NCI-H345 treated with DMSO at 0.1 percent for 48 hours (cell line): ENCODE data around the gene BEX5.
"Not testable (repeated sequence)": the region's sequence is repeated elsewhere in the genome, so short reads cannot be mapped to it uniquely, and the experiment has no call there.

ENCODE experiments used
- DNase-seq: peaks from one replicate; lab custom pipeline; 2025; ENCODE audit not compliant: unreplicated experiment; lab: John Stamatoyannopoulos, UW

BEX5 gene

GRCh38 chrX:102155806-102156179, at the start of gene BEX5:
TSS of gene BEX5 (minus strand) at chrX:102155977. CDS start at chrX:102154265, 1,712 bp downstream.
- no peak for DNase-seq

GRCh38 chrX:102185967-102186720, 30.4 kb upstream of the BEX5 start:
- DNase-seq: no peak

- no peak for DNase-seq
Measured at GRCh38 chrX:102154900-102155805, 624 bp downstream of the BEX5 start.

DNA sequence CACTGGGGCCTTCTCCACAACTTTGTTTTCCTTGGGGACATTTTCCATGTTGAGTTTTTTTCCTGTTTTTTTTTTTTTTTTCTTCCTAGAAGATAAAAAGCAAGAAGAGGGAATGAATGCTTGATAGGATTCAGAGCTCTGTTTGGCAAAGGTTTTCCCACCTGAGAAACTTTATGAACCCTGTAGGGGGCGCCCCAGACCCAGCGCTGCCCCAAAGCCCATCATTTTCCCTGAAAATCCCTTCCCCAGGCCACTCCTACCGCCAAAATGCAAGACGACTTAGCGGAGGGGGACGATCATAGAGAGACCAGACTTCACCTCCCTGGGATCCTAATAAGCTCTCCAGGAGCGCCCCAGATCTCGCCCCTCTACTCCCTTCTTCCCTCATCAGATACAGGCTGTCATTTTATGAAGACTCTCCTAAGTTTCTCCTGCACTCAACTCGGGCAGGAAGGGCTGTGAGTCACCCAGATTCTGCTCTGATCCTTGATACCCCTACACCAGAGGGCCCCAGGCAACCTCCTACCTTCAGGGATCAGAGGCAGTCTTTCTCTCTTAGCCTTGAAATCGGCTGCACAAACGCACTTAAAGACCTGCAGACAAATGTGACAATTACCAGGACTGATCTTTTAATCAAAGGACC, 1.4 kb downstream of the BEX5 start:
- no peak for DNase-seq

DNA sequence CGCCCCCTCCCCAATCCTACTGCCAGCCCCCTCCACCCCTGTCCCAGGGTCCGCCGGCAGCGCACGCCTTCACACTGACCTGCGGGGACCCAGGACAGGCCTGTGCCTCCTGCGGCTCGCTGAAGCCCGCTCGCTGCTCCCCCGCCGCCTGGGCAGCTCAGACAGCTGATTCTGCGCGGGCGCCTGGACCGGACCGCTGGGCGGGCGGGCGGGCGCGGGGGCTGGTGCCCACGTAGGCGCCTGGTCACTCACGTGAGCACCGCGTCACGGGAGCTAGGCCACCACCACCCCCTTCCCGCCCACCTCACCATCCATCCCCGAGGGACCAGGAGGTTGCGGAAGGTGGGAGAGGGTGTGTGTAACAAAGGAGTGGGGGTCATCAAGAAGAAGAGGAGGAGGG, 13.5 kb downstream of the BEX5 start, which contains the start of gene TCEAL6:
TCEAL6 (minus strand) TSS at position 208 of the 400 bp plus-strand sequence.
- DNase-seq: not testable (repeated sequence)

DNA sequence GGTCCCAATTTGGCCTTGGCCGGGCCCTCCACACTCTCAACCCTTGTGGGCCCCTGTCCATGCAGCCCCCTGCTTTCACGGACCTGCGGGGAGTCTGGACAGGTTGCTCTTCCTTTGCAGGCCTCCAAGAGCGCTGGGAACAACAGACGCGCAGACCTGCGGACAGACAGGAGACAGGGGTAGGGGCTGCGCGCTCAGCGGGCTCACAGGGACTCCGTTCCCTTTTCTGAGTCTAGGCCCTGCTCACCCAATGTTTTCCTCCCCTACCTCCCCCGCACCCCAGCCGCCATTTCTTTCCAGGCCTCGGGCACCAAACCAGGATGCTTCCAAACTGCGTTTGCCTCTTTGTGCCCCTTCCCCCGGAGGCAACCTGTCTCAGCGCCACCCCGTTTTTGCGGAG, 14.1 kb downstream of the BEX5 start:
- not testable (repeated sequence) for DNase-seq

- not testable (repeated sequence) for DNase-seq
Measured at GRCh38 chrX:102140876-102141275, 14.9 kb downstream of the BEX5 start.

DNA sequence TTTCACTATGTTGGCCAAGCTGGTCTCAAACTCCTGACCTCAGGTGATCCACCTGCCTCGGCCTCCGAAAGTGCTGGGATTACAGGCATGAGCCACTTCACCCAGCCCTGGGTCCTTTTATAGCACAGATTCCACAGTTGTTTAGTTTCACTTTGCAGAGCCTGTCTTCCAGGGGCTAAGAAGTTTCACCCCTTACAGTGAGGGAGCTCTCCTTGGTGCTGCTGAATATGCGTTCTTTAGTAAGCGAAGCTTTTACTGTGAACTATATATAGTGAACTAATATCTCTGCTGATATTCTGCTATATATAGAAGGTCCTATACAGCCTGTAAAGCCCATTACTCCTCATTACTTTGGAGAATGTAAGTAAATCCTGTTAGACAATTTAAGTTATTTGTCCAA, 17.7 kb downstream of the BEX5 start:
- no peak for DNase-seq

- no peak for DNase-seq
Measured at GRCh38 chrX:102129473-102129872, 26.3 kb downstream of the BEX5 start.

DNA sequence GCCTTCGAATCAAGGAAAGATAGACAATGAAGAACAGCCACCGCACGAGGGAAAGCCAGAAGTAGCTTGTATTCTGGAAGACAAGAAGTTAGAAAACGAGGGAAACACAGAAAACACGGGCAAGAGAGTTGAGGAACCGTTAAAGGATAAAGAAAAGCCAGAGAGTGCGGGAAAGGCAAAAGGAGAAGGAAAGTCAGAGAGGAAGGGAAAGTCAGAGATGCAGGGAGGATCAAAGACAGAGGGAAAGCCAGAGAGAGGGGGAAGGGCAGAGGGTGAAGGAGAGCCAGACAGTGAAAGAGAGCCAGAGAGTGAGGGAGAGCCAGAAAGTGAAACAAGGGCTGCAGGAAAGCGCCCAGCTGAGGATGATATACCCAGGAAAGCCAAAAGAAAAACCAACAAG, 28.9 kb downstream of the BEX5 start:
- no peak for DNase-seq

DNA sequence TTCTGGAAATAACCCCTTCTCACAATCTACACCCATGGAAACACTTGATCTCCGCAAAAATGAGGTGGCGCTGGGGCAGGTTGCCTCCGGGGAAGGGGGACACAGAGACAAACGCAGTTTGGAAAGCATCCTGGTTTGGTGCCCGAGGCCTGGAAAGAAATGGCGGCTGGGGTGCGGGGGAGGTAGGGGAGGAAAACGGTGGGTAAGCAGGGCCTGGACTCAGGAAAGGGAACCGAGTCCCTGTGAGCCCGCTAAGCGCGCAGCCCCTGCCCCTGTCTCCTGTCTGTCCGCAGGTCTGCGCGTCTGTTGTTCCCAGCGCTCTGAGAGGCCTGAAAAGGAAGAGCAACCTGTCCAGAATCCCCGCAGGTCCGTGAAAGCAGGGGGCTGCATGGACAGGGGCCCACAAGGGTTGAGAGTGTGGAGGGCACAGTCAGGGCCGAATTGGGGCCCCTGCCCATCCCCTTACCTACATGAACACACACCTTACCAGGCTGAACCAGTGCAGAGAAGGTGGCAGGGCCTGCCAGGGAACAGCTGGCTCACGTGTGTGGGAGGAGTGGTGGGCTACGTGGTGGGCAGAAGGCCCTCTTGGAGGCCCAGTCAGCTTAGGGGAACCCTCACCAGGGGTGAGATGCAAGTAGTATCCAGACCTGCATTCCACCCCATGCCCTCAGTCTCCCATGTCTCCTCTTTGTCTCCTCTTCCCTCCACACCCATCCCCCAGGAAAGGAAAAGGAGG, 29.5 kb downstream of the BEX5 start:
- not testable (repeated sequence) for DNase-seq

DNA sequence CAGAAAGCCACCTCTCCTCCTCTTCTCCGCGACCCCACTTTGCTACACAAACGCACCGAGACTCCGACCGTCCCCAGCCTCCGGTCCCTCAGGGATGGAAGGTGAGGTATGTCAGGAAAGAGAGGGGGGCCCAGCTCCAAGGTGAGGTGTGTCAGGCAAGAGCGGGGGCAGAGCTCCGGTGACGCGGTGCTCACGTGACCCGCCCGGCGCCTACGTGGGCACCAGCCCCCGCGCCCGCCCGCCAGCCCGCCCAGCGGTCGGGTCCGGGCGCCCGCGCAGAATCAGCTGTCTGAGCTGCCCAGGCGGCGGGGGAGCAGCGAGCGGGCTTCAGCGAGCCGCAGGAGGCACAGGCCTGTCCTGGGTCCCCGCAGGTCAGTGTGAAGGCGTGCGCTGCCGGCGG, 30.3 kb downstream of the BEX5 start, which contains the start of gene TCEAL2:
TCEAL2 (plus strand) TSS at position 244 of the 400 bp plus-strand sequence. CDS start 1,152 bp downstream, outside the sequence.
- not testable (repeated sequence) for DNase-seq

DNA sequence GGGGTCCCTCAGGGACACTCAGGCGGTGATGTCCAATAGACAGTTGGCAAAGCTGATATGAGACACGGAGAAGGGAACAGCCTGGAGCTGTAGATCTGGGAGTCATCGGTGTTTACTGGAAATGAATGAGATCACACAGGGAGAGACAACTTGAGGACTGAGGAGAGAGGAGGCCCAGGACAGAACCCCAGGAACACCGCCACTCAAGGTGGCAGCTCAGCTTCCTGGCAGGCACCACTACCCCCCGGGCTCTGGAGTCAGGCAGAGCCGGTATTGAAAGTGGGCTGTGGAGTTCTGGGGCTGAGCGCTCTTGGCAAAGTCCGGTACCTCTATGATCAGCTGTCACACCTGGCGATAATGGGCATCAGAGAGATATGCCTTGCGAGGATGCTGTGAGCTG, 30.8 kb downstream of the BEX5 start:
- not testable (repeated sequence) for DNase-seq

DNA sequence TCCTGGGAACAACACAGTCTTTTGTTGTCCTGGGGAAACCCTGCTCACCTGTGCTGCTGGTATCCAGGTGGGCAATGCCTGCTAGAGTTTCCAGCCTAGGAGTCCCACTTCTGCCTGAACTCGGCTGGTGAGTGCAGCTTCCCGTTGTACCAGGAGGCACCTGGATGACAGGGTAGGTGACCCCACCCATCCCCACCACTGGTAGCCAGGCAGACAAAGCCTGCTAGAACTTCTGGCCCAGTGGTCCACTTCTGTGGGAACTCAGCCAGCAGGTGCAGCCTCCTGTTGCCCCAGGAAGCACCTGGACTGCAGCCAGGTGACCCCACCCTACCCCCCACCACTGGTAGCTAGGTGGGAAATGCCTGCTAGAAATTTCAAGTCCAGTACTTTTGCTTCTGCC, 40.0 kb downstream of the BEX5 start:
- DNase-seq: no peak

- DNase-seq: no peak
Measured at GRCh38 chrX:102113367-102113766, 42.4 kb downstream of the BEX5 start.
